Skeletal muscle cell (primary cell): ENCODE results near the gene SURF4.
"Not testable (repeated sequence)": the region's sequence is repeated elsewhere in the genome, so short reads cannot be mapped to it uniquely, and the experiment has no call there.

Source experiments
- DNase-seq: peaks from one replicate; pipeline ENCODE4 v3.0.0-alpha.2; 2010; ENCODE audit warnings: low read depth
- H3K4me3 ChIP-seq: 2 replicates; pipeline ENCODE4 v1.5.1; 2011; ENCODE audit warnings: low read depth, mild to moderate bottlenecking, control low read depth, low read length, moderate library complexity

The SURF4 gene

DNA sequence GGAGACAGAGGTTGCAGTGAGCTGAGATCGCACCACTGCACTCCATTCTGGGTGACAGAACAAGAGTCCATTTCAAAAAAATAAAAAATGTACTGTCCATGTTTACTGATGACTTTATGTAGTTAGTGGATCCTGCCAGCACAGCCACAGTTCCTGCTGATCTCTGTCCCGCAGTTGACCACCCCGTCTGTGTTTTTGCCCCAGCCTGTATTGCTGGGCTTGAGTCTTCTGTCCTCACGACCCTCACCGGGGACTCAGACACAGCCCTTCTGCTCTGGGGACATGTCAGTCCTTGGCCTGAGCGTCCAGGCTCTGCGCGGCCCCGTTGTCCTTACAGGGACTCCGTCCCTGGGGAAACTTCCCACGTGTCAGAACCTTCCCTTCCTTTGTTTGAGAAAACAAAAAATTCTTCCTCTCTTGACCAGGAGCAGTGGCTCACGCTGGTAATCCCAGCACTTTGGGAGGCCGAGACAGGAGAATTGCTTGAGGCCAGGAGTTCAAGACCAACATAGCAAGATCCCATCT lies 54.4 kb downstream of the SURF4 start:
- DNase-seq = no peak
- no peak overlapping the region for H3K4me3 ChIP-seq

DNA sequence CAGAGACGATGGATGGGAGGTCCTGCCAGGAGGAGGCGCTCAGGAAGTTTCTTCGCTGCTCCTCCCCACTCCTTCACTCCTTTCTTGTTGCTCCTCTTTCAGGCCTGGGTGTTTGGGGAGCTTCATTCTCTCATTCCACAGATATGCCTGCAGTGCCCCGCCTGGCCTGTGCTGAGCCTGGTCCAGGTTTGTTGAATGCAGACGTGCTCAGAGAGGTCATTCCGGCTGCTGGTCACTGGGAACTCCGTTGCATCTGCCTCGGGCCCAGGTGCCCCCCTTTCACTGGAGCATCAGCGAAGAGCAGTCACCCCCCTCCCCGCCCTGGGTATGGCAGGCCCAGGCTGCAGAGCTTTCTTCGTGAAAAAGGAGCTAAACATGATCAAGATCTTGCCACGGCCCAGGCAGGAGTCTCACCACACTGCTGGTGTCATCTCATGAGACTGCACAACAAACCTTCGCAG lies 55.4 kb downstream of the SURF4 start:
- no peak for DNase-seq
- no peak overlapping the region for H3K4me3 ChIP-seq

DNA sequence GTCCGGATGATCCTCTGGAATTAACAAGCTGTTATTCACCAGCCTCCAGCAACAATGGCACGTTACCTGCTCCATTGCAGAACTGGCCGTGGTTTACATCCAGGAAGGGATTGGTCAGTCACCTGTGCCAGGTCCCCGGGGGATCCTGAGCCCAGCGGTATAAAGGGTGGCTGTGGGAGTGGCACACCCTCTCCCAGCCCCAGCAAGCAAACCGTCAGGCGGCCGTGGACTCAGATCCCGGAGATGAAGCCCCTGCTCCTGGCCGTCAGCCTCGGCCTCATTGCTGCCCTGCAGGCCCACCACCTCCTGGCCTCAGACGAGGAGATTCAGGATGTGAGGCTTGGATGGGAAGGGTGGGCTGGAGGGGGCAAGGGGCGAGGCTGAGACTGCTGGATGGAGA lies 58.3 kb downstream of the SURF4 start:
- H3K4me3 ChIP-seq, DNase-seq: not testable (repeated sequence)

GRCh38 chr9:133315997-133316396 lies 59.9 kb downstream of the SURF4 start:
- no peak for DNase-seq
- H3K4me3 ChIP-seq = no peak overlapping the region
